Astrocyte (in vitro differentiated cells and primary cell): ENCODE data around the gene RCAN3. TPM values are rescaled to one million over a fixed set of nuclear protein-coding genes. Genes with fewer than 3 reads are reported as not detected.
A peak's percentile ranks its signal among the peaks of the same experiment; 100 is the strongest.

Experiments
- DNase-seq: peaks from one replicate; pipeline ENCODE4 v3.0.0-alpha.2; 2010; ENCODE audit warnings: low read depth
- FAIRE-seq: peaks from 2 replicates; lab custom pipeline; 2011; peaks lifted over from hg19 to GRCh38; lab: Jason Lieb, UNC
- H2AFZ ChIP-seq: 2 replicates; pipeline ENCODE4 v1.6.0; 2012; ENCODE audit warnings: low read depth, low read length, inconsistent platforms
- H3K27ac ChIP-seq: 2 replicates; pipeline ENCODE4 v1.5.1; 2011; ENCODE audit warnings: low read depth, low read length, inconsistent platforms
- H3K27me3 ChIP-seq: 2 replicates; pipeline ENCODE4 v1.6.0; 2011; ENCODE audit warnings: low read length, inconsistent platforms; ENCODE audit not compliant: insufficient read depth
- H3K36me3 ChIP-seq: 2 replicates; pipeline ENCODE4 v1.5.1; 2011; ENCODE audit warnings: low read length, inconsistent platforms; ENCODE audit not compliant: insufficient read depth
- H3K4me1 ChIP-seq: 2 replicates; pipeline ENCODE4 v1.5.1; 2011; ENCODE audit warnings: low read length, inconsistent platforms; ENCODE audit not compliant: insufficient read depth
- H3K4me2 ChIP-seq: 2 replicates; pipeline ENCODE4 v1.6.0; 2012; ENCODE audit warnings: low read length, inconsistent platforms
- H3K4me3 ChIP-seq: 2 replicates; pipeline ENCODE4 v1.5.1; 2011; ENCODE audit warnings: low read depth, mild to moderate bottlenecking, low read length, inconsistent platforms; ENCODE audit not compliant: insufficient read depth
- H3K79me2 ChIP-seq: 2 replicates; pipeline ENCODE4 v1.6.0; 2012; ENCODE audit warnings: mild to moderate bottlenecking, low read length, inconsistent platforms; ENCODE audit not compliant: insufficient read depth
- H3K9ac ChIP-seq: 2 replicates; pipeline ENCODE4 v1.6.0; 2012; ENCODE audit warnings: mild to moderate bottlenecking, low read length, inconsistent platforms
- H3K9me3 ChIP-seq: 2 replicates; pipeline ENCODE4 v1.5.1; 2012; ENCODE audit warnings: low read depth, mild to moderate bottlenecking, low read length, inconsistent platforms; ENCODE audit not compliant: insufficient read depth
- H4K20me1 ChIP-seq: 2 replicates; pipeline ENCODE4 v1.6.0; 2012; ENCODE audit warnings: low read length, inconsistent platforms; ENCODE audit not compliant: insufficient read depth
- H3K27ac Mint-ChIP-seq: one replicate; pipeline ENCODE4 v1.8.0; 2021; ENCODE audit warnings: mild to moderate bottlenecking, mixed read lengths; ENCODE audit not compliant: unreplicated experiment
- H3K27me3 Mint-ChIP-seq: one replicate; pipeline ENCODE4 v1.8.0; 2021; ENCODE audit warnings: low read depth, mixed read lengths; ENCODE audit not compliant: unreplicated experiment
- H3K36me3 Mint-ChIP-seq: one replicate; pipeline ENCODE4 v1.8.0; 2021; ENCODE audit warnings: low read depth, mixed read lengths; ENCODE audit not compliant: unreplicated experiment
- H3K4me1 Mint-ChIP-seq: one replicate; pipeline ENCODE4 v1.8.0; 2021; ENCODE audit warnings: low read depth, mixed read lengths; ENCODE audit not compliant: unreplicated experiment
- H3K4me3 Mint-ChIP-seq: one replicate; pipeline ENCODE4 v1.8.0; 2021; ENCODE audit warnings: mild to moderate bottlenecking, moderate library complexity, mixed read lengths; ENCODE audit not compliant: unreplicated experiment
- H3K9me3 Mint-ChIP-seq: one replicate; pipeline ENCODE4 v1.8.0; 2021; ENCODE audit warnings: mild to moderate bottlenecking, mixed read lengths; ENCODE audit not compliant: unreplicated experiment
- EZH2 ChIP-seq: IDR thresholded peaks from 2 replicates; pipeline ENCODE4 v1.6.1; 2012; ENCODE audit warnings: mild to moderate bottlenecking, low read length, inconsistent platforms; ENCODE audit not compliant: insufficient read depth
- total RNA-seq: library from RNA; stranded (reverse); gene quantifications from 2 replicates; pipeline ENCODE4 v1.2.1, GENCODE V29; 2021
- TF ChIP-seq, protein P1 (sequence below): IDR thresholded peaks from 2 replicates; pipeline ENCODE4 v1.5.1; 2011; ENCODE audit warnings: low read depth, mild to moderate bottlenecking, inconsistent platforms, low read length, moderate library complexity; ENCODE audit not compliant: insufficient read depth

RCAN3 gene
- total RNA-seq, 1 donor from 2014 or later, result 17.7 TPM

DNA sequence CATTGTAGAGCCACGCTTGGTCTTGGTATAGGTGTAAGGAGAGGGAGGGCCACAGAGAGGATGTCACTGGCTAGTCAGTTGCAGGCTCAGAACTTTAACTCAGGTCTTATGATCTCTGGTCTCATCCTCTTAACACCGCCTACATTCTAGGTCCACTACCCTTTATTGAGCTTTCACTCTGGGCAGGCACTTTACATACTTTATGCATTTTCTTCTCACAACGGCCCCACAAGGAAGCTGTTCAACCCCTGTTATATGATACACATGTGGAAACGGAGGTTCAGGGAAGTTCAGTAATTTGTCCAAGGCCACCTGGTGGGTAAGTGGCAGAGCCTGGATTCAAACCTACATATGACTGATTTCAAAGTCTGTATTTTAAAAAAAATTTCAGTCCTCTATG lies 25.3 kb upstream of the RCAN3 start:
- Histone ChIP-seq H3K4me2 (no peak overlapping the region), H3K79me2 (no peaks in the 10 kb centered on the region), H2AFZ (no peak overlapping the region), H3K9ac (no peak overlapping the region), H3K27me3 (no peaks in the 10 kb centered on the region), H3K9me3 (no peaks in the 10 kb centered on the region), H3K4me1 (no peaks in the 10 kb centered on the region), H3K4me3 (no peak overlapping the region), H3K36me3 (no peaks in the 10 kb centered on the region), H4K20me1 (no peaks in the 10 kb centered on the region), H3K27ac (no peak overlapping the region)
- H3K4me1 Mint-ChIP-seq, result peaks cover 9% of the 10 kb centered on the region
- no peak for DNase-seq
- no peaks in the 10 kb centered on the region for H3K27me3 Mint-ChIP-seq
- no peak overlapping the region for H3K27ac Mint-ChIP-seq
- H3K36me3 Mint-ChIP-seq, result no peaks in the 10 kb centered on the region
- no peaks in the 10 kb centered on the region for H3K9me3 Mint-ChIP-seq
- FAIRE-seq, result no peak
- no peak overlapping the region for H3K4me3 Mint-ChIP-seq
- TF ChIP-seq EZH2, result no peak
- TF ChIP-seq, protein P1, sequence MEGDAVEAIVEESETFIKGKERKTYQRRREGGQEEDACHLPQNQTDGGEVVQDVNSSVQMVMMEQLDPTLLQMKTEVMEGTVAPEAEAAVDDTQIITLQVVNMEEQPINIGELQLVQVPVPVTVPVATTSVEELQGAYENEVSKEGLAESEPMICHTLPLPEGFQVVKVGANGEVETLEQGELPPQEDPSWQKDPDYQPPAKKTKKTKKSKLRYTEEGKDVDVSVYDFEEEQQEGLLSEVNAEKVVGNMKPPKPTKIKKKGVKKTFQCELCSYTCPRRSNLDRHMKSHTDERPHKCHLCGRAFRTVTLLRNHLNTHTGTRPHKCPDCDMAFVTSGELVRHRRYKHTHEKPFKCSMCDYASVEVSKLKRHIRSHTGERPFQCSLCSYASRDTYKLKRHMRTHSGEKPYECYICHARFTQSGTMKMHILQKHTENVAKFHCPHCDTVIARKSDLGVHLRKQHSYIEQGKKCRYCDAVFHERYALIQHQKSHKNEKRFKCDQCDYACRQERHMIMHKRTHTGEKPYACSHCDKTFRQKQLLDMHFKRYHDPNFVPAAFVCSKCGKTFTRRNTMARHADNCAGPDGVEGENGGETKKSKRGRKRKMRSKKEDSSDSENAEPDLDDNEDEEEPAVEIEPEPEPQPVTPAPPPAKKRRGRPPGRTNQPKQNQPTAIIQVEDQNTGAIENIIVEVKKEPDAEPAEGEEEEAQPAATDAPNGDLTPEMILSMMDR, result no peak

DNA sequence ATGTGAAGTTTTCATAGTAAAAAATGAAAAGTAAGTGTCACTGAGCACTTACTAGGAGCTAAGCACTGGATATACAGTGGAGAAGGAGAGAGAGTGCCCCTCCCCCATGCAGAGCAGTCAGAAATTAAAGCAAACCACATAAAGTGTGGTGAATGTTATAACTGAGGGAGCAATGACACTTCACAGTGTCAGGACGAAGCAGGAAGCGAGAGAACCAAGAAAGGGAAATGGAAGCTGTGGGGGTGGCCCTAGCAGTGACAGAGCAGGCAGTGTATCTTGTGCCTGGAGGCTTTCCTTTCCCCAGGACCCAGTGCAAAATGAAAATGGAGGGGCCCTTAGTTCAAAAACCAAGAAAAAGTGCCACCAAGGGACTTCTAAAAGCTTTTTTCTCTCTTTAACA lies 21.5 kb upstream of the RCAN3 start:
- Mint-ChIP-seq H3K4me1 (peaks cover 9% of the 10 kb centered on the region), H3K27me3 (no peaks in the 10 kb centered on the region), H3K4me3 (no peak overlapping the region), H3K9me3 (no peaks in the 10 kb centered on the region), H3K36me3 (no peaks in the 10 kb centered on the region), H3K27ac (peak overlapping the region; percentile 56)
- H3K4me1 ChIP-seq, result no peaks in the 10 kb centered on the region
- TF ChIP-seq, protein P1, result no peak
- no peak for TF ChIP-seq EZH2
- H3K4me2 ChIP-seq, result no peak overlapping the region
- no peaks in the 10 kb centered on the region for H3K36me3 ChIP-seq
- H2AFZ ChIP-seq, result no peak overlapping the region
- H3K4me3 ChIP-seq, result no peak overlapping the region
- no peaks in the 10 kb centered on the region for H3K79me2 ChIP-seq
- H3K27me3 ChIP-seq, result no peaks in the 10 kb centered on the region
- no peaks in the 10 kb centered on the region for H3K9me3 ChIP-seq
- FAIRE-seq, result no peak
- H3K9ac ChIP-seq, result no peak overlapping the region
- H4K20me1 ChIP-seq, result no peaks in the 10 kb centered on the region
- H3K27ac ChIP-seq, result no peak overlapping the region
- DNase-seq, result no peak

DNA sequence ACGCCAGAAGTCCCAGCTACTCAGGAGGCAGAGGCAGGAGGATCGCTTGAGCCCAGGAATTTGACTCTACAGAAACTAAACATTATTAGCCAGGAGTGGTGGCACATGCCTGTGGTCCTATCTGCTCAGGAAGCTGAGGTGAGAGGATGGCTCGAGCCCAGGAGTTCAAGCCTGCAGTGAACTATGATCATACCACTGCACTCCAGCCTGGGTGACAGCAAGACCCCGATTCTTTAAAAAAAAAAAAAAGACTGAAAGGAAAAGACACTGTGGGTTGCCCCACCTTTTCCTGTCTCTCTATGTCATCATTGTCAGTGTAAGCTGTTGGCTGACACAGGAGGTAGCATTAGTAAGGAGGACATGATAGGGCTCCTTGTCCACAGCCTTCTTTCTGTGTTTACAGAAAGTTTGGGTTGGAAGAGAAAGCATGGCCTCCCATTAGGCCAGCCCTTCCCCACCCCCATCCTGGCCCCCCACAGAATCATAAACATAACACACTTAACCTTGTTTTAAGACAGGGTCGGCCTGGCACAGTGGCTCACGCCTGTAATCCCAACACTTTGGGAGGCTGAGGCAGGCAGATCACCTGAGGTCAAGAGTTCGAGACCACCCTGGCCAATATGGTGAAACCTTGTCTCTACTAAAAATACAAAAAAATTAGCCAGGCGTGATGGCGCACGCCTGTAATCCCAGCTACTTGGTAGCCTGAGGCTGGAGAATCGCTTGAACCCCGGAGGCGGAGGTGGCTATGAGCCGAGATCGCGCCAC lies 20.6 kb upstream of the RCAN3 start:
- H2AFZ ChIP-seq, result no peak overlapping the region
- H3K27ac Mint-ChIP-seq, result peak overlapping the region; percentile 75
- FAIRE-seq, result no peak
- H3K4me1 Mint-ChIP-seq, result peaks cover 9% of the 10 kb centered on the region
- no peak overlapping the region for H3K4me3 Mint-ChIP-seq
- H3K36me3 ChIP-seq, result no peaks in the 10 kb centered on the region
- no peaks in the 10 kb centered on the region for H3K4me1 ChIP-seq
- H3K36me3 Mint-ChIP-seq, result no peaks in the 10 kb centered on the region
- H3K4me3 ChIP-seq, result no peak overlapping the region
- H3K27me3 ChIP-seq, result no peaks in the 10 kb centered on the region
- no peak overlapping the region for H3K27ac ChIP-seq
- no peak for TF ChIP-seq EZH2
- TF ChIP-seq, protein P1, result no peak
- no peak for DNase-seq
- no peaks in the 10 kb centered on the region for H3K9me3 Mint-ChIP-seq
- H3K4me2 ChIP-seq, result no peak overlapping the region
- no peaks in the 10 kb centered on the region for H3K79me2 ChIP-seq
- no peak overlapping the region for H3K9ac ChIP-seq
- no peaks in the 10 kb centered on the region for H3K9me3 ChIP-seq
- H4K20me1 ChIP-seq, result no peaks in the 10 kb centered on the region
- H3K27me3 Mint-ChIP-seq, result no peaks in the 10 kb centered on the region
